DMS153 treated with DMSO at 0.1 percent for 48 hours (cell line): Measurements from ENCODE around the gene WDR77.

Experiments
- DNase-seq: peaks from one replicate; lab custom pipeline; 2025; ENCODE audit not compliant: unreplicated experiment; lab: John Stamatoyannopoulos, UW

WDR77 gene

GRCh38 chr1:111448918-111449702 lies at the start of gene WDR77, which contains the start of gene ATP5PB:
Gene WDR77, minus strand, starts transcription at chr1:111449256. Its CDS starts 87 bp downstream, at chr1:111449169.
Gene ATP5PB, plus strand, starts transcription at chr1:111449464. Its CDS starts 78 bp downstream, at chr1:111449542.
- DNase-seq = peak; percentile 99

DNA sequence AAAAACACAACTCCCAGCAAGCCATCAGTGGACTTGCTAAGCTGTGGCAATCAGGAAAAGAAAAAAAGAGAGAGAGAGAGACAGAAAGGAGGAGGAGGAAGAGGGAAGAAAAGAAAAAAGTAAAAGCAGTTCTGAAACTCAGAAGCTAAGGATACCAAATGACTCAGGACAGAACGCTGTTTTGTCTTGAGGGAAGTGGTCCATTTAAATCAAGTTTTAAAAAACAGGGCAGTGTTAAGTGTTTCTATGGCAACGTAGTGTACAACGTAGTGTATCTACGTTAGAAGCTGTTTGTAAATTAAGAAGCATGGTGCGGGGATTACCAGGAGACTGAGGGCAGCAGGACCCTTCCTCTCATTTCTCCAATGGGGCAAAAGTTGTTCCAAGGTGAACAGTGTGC lies 48.5 kb upstream of the WDR77 start:
- no peak for DNase-seq

DNA sequence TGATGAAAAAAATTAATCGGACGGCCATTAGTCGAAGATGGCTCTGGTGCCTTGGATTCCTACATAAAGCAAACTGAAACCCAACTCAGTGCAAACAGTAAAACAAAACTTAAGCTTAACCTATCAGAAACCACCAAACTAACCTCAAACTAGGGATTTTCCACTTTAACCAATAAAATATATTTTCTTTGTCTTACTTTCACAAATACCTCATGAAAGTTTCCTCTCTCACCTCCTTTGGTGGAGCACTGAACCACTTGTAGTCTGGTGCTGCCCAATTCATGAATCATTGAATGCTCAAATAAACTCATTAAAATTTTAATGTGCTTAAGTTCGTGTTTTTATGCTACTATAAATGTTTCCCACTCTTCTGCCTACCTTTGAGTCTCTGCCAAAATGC lies 47.3 kb upstream of the WDR77 start:
- DNase-seq = no peak

GRCh38 chr1:111491070-111491469 lies 42.0 kb upstream of the WDR77 start:
- no peak for DNase-seq

GRCh38 chr1:111490220-111490619 lies 41.2 kb upstream of the WDR77 start:
- DNase-seq = no peak

DNA sequence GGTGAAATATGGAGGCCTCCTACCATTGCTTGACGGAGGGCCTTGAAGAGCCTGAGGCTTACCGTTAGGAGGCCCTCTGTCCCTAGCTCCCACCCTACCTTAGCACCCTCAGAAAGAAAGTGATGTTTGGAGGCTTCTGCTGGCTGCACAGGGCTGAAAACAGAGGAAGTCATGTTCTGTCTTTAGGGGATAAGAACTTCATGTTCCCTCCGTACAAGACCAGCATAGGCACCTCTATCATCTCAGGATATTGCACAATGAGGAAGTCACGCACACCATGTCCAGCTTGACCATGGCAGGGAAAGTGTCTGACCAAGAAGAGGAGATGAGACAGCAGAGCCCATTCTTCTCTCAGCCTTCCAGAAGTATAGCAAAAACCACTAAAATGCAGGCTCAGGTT lies 40.5 kb upstream of the WDR77 start:
- DNase-seq = no peak

DNA sequence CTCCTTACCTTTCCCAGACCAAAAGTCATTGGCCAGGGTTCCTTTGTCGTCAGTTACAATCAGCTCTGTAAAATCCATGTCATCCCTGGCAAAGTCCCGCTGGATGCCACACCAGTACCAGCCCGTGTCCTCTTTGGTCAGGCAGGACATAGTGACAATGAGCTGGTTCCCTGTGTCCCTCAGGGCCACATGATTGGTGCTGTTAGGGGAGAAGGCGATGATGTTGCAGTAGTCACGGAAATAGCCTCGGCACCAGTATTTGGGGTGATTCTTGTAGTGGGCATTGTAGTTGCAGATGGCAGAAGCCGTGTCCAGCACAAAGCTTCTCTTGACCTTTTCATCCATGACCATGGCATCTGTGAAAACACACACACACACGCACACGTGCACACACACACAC lies 39.6 kb upstream of the WDR77 start:
- DNase-seq = no peak

DNA sequence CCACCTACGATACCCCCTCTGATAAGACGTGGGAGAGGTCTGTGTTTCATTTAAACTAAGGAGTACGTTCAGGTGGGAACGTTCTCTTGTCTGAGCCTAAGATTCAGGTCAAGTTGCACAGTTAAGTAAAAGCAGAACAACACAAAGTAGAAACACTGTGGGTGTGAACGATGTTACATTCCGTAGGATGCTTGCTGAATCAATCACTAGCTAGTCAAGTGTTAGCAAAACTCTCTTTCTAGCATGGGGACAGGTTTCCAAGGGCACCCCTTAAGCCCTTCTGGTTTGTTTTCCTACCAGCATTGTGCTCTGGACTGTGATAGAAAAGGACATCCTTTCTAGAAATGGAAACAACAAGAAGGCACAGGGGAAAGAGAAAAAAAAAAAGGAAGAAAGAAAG lies 38.1 kb upstream of the WDR77 start:
- no peak for DNase-seq

DNA sequence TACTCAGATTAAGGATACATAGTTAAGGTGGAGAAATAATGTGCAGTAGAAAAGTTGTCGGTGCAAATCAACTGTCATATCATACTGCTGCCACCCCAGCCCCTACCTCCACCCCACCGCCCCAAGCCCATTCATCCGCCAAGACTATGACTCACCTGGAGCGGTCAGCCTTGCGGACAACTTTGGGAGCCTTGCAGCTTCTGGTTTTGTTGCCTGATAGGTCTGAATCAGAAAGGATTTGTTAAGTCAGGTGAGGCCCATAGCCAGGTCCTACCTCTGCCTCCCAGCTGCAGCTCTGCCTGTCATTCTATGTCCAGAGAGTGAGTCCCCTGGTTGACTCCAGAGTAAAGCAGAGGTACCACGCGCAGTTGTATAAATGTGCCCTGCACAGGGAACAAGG lies 37.4 kb upstream of the WDR77 start:
- no peak for DNase-seq

- DNase-seq = no peak
Measured at GRCh38 chr1:111484391-111485026, 35.5 kb upstream of the WDR77 start.

- no peak for DNase-seq
Measured at GRCh38 chr1:111483876-111484275, 34.8 kb upstream of the WDR77 start.

- no peak for DNase-seq
Measured at GRCh38 chr1:111483166-111483565, 34.1 kb upstream of the WDR77 start.

DNA sequence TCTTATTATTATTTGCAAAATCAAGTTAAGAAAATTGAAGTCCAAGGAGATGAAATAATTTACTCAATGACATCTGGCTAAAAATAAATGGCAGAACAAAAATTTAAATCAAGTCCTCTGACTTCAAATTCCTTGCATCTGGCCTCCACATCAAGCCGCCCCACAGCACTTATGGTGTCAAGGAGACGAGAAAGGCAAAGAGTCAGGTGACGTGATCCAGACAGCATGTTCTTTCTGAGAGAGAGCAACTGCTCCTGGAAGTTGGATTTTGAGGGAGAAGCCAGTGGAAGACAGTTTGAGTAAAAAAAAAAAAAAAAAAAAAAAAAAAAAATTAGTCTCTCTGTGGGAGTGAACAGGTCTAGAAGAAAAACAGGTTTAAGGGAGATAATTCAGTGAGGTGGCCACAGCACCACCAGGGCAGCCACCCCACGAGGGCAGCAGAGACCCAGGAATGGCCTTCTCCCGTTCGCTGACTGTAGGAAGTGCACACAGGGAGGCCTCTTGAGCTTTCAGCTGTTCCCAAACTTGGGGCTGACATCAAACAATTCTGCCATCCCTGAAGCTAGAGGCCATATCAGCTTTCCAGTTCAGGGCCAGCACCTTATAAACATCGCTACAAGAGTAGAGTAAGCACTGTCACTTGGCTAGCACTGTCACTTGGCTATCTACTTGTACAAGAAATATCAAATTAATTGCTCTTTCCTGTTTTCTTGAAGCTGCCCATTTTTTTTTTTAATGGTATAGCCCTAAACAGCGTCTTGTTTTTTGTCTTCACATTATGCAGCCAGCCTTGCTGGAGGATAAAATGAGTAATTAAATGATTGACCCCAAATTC lies 32.5 kb upstream of the WDR77 start:
- DNase-seq = peak; percentile 42

DNA sequence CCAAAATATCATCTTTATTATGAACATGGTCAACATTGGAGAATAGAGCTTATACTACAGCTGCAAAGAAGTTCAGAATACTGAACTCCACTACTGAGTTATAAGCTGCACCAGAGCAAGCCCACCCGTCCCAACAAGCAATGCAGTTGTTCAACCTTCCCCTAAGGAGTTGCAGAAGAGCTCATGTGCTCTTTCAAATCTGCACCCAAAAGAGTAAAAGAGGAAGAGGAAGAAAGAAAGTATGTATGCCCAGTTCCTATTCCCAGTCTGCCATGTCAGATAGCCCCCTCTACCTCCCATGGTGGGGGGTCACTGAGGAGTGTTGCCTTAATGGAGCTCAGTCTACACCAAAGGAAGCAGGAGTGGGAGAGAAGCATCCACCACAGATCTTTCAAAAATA lies 31.6 kb upstream of the WDR77 start:
- DNase-seq = no peak

DNA sequence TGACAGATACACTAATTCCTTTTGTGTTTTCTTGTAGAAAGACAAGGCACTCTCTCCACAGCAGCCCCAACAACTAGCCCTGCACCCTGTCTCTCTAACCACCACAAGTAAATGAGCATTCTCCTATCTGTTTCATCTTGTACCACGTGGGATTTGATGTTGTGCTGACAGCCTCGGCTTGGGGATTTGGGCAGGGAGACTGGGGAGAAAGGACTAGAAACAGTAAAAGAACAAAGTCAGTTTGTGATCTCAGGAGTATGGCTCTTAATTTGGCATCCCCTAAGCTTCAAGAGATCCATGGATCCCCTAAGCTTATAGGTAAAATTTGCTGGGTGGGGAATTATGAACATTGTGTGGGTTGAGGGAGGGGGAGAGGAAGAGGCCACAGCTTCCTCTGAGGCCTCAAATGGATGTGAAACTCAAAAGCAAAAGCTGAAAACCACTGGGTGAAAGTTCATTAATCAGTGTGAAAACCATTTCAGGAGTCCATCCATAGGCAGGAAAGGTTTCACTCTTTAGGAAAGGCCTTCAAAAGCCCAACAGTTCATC lies 27.8 kb upstream of the WDR77 start:
- no peak for DNase-seq

DNA sequence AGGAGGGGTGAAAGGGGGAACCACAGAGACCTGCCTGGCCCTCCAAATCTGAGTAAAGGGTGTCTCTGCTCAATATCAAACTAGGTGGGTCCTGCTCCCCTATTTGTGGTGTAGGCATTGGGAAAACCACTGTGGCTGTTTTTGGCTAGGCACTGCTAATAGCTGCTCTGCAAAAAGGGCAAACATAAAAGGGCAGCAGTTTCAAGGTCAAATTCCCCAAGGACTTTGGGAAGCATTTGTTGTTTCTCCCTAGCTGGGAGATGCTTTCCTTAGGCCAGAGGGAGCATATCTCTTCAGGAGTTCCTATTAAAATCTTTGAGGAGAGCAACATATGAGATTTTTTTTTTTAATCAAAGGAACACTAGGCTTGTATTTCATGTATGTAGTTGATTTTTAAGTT lies 27.2 kb upstream of the WDR77 start:
- no peak for DNase-seq

- DNase-seq = no peak
Measured at GRCh38 chr1:111475701-111476100, 26.6 kb upstream of the WDR77 start.

- no peak for DNase-seq
Measured at GRCh38 chr1:111474521-111474920, 25.5 kb upstream of the WDR77 start.

DNA sequence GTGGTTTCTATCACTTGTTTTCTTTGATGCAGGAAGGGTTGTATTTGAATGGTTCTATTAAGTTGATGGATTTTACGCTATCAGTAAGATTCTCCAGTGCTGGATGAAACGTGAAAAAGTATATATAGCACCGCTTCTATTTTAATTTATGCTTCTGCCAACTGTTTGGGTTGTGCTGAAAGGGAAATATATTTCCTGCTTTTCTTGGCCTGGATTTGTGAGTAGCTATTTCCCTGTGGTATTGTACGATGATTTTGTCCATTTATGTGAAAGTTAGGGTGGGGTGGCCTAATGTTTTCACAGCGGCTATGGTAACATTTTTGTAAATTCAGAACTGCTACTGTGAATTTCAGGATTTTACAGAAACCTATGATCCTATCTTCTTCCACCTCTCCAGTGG lies 25.1 kb upstream of the WDR77 start:
- DNase-seq = no peak

GRCh38 chr1:111471538-111471937 lies 22.5 kb upstream of the WDR77 start:
- no peak for DNase-seq

- DNase-seq = no peak
Measured at GRCh38 chr1:111471012-111471411, 22.0 kb upstream of the WDR77 start.
